ENCODE measurements around the gene PANK4. TPM values are rescaled to one million over a fixed set of nuclear protein-coding genes. Genes with fewer than 3 reads are reported as not detected.

PANK4 gene
- total and polyA plus RNA-seq, 2 experiments from 2014 or later, result 18.5 to 21.3 TPM

DNA sequence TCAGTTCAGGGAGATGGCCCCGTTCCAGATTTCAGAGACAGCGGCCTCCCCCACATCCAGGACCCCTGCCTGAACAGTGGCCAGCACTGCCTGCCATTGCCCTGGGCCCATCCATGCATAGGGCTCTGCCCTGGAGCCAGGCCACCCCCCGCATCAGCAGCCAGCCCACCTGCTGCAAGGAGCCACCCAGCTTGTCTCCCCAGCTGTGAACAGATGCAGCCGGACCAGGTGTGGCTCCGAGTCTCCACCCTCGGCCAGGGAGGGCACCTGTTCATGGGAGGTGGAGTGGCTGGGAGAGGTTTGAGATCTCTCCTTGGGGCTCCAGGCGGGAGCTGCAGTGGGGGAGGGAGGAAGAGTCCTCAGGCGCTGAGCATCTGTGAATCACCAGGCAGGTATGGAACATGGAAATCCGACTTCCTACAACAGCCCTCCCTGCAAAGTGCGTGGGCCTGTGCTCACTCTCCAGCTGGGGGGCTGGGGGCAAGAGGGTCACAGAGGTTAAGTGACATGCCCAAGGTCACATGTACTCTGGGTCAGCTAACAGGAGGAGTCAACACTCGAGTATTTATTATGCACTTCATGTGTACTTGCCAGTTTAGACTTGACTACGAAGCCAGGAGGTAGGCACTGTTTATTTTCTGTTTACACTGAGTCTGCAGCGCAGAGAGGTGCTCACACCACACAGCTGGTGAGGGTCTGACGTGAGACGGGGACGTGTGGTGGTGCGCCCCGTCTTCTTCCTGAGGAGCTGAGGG, 8.5 kb upstream of the PANK4 start:
- no peak overlapping the region for H3K4me2 ChIP-seq
- no peaks in the 10 kb centered on the region for H3K9me2 ChIP-seq (replicated peaks; ENCODE audit: insufficient read depth)
- no peaks in the 10 kb centered on the region for H3K9me3 ChIP-seq (ENCODE audit: low read depth)
- H2AFZ ChIP-seq, result no peak overlapping the region
- TF ChIP-seq CTCF (IDR thresholded peaks at IDR 0.05; ENCODE audit: poor library complexity), result no peak
- peak; percentile 77 for DNase-seq (ENCODE audit: low spot score)
- WGBS (ENCODE audit: low lambda C conversion rate, missing lambda C conversion rate), result 39% methylated on average over 17 of the region's 18 CpGs
- no peak overlapping the region for H3K27ac ChIP-seq
- H3K36me3 ChIP-seq (replicated peaks; ENCODE audit: insufficient read depth, low read depth), result no peaks in the 10 kb centered on the region
- no peak overlapping the region for H3K4me3 ChIP-seq
- H3K27me3 ChIP-seq, result peaks cover 28% of the 10 kb centered on the region
- peaks cover 14% of the 10 kb centered on the region for H3K4me1 ChIP-seq (ENCODE audit: insufficient read depth)
- no peaks in the 10 kb centered on the region for H3K79me2 ChIP-seq
- no peaks in the 10 kb centered on the region for H4K20me1 ChIP-seq (ENCODE audit: insufficient read depth, poor library complexity, severe bottlenecking)

GRCh38 chr1:2534315-2534686, 7.9 kb upstream of the PANK4 start:
- TF ChIP-seq CTCF (IDR thresholded peaks at IDR 0.05; ENCODE audit: poor library complexity) (no peak), EZH2phosphoT487 (IDR thresholded peaks at IDR 0.05; ENCODE audit: low read depth, severe bottlenecking, unreplicated experiment) (no peak), EZH2 (IDR thresholded peaks at IDR 0.05; ENCODE audit: borderline replicate concordance) (no peak)
- Histone ChIP-seq H3K79me2 (no peaks in the 10 kb centered on the region), H3K4me3 (no peak overlapping the region), H3K9me3 (ENCODE audit: low read depth) (no peaks in the 10 kb centered on the region), H4K20me1 (ENCODE audit: insufficient read depth, poor library complexity, severe bottlenecking) (no peaks in the 10 kb centered on the region), H3K27me3 (peaks cover 30% of the 10 kb centered on the region), H3K4me1 (ENCODE audit: insufficient read depth) (peaks cover 16% of the 10 kb centered on the region), H2AFZ (no peak overlapping the region), H3K4me2 (no peak overlapping the region), H3K27ac (no peak overlapping the region), H3K9me2 (replicated peaks; ENCODE audit: insufficient read depth) (no peaks in the 10 kb centered on the region), H3K36me3 (replicated peaks; ENCODE audit: insufficient read depth, low read depth) (no peaks in the 10 kb centered on the region)
- WGBS (ENCODE audit: low lambda C conversion rate, missing lambda C conversion rate), result 53% methylated on average over 6 of the region's 7 CpGs
- no peak for DNase-seq (ENCODE audit: low spot score)

- no peaks in the 10 kb centered on the region for H3K9me3 ChIP-seq (ENCODE audit: low read depth)
- no peaks in the 10 kb centered on the region for H4K20me1 ChIP-seq (ENCODE audit: insufficient read depth, poor library complexity, severe bottlenecking)
- WGBS (ENCODE audit: low lambda C conversion rate, missing lambda C conversion rate), result 67% methylated on average over 11 of the region's 11 CpGs
- TF ChIP-seq EZH2phosphoT487 (IDR thresholded peaks at IDR 0.05; ENCODE audit: low read depth, severe bottlenecking, unreplicated experiment), result no peak
- no peak for TF ChIP-seq CTCF (IDR thresholded peaks at IDR 0.05; ENCODE audit: poor library complexity)
- no peak for TF ChIP-seq EZH2 (IDR thresholded peaks at IDR 0.05; ENCODE audit: borderline replicate concordance)
- no peak overlapping the region for H3K27ac ChIP-seq
- H3K9me2 ChIP-seq (replicated peaks; ENCODE audit: insufficient read depth), result no peaks in the 10 kb centered on the region
- peaks cover 39% of the 10 kb centered on the region for H3K27me3 ChIP-seq
- H2AFZ ChIP-seq, result no peak overlapping the region
- DNase-seq (ENCODE audit: low spot score), result no peak
- no peak overlapping the region for H3K4me2 ChIP-seq
- H3K79me2 ChIP-seq, result no peaks in the 10 kb centered on the region
- H3K4me1 ChIP-seq (ENCODE audit: insufficient read depth), result peaks cover 21% of the 10 kb centered on the region
- no peak overlapping the region for H3K4me3 ChIP-seq
- no peaks in the 10 kb centered on the region for H3K36me3 ChIP-seq (replicated peaks; ENCODE audit: insufficient read depth, low read depth)
Measured at GRCh38 chr1:2533365-2533764, 7.0 kb upstream of the PANK4 start.
